Stimulated activated CD8-positive, alpha-beta memory T cell treated with anti-CD3 and anti-CD28 coated beads, Interleukin-12 subunit alpha, Interleukin-12 subunit beta, amount 100 ng/mL, for 1 hour (primary cell): ENCODE measurements around the gene KRTAP10-10.
"Not testable (repeated sequence)": the region's sequence is repeated elsewhere in the genome, so short reads cannot be mapped to it uniquely, and the experiment has no call there.

ENCODE experiments used
- DNase-seq: peaks from one replicate; pipeline ENCODE4 v3.0.0-alpha.2; 2020; ENCODE audit warnings: low read depth

Gene KRTAP10-10

GRCh38 chr21:44626262-44626661 is 10.9 kb upstream of the KRTAP10-10 start:
- no peak for DNase-seq

GRCh38 chr21:44626673-44627143 is 10.4 kb upstream of the KRTAP10-10 start, which contains the start of gene KRTAP10-9:
Gene KRTAP10-9, plus strand, starts transcription at chr21:44627093. Its CDS starts 79 bp downstream, at chr21:44627172.
- DNase-seq: no peak

- DNase-seq: not testable (repeated sequence)
Observed at GRCh38 chr21:44627181-44627822, 9.9 kb upstream of the KRTAP10-10 start.

- DNase-seq: not testable (repeated sequence)
Observed at GRCh38 chr21:44627831-44628233, 9.3 kb upstream of the KRTAP10-10 start.

- no peak for DNase-seq
Observed at GRCh38 chr21:44628707-44629391, 8.3 kb upstream of the KRTAP10-10 start.

GRCh38 chr21:44630440-44630839 is 6.7 kb upstream of the KRTAP10-10 start:
- no peak for DNase-seq

GRCh38 chr21:44632067-44632466 is 5.1 kb upstream of the KRTAP10-10 start:
- DNase-seq: no peak

- no peak for DNase-seq
Observed at GRCh38 chr21:44636209-44637017, 743 bp upstream of the KRTAP10-10 start.

- DNase-seq: not testable (repeated sequence)
Observed at GRCh38 chr21:44637851-44638348, 744 bp downstream of the KRTAP10-10 start.

- DNase-seq: not testable (repeated sequence)
Observed at GRCh38 chr21:44638506-44639330, 1.6 kb downstream of the KRTAP10-10 start.

GRCh38 chr21:44639331-44639655 is 2.1 kb downstream of the KRTAP10-10 start:
- no peak for DNase-seq

- no peak for DNase-seq
Observed at GRCh38 chr21:44640761-44641160, 3.6 kb downstream of the KRTAP10-10 start.

- no peak for DNase-seq
Observed at GRCh38 chr21:44643741-44644310, 6.7 kb downstream of the KRTAP10-10 start.

- DNase-seq: no peak
Observed at GRCh38 chr21:44644878-44645277, 7.7 kb downstream of the KRTAP10-10 start.

GRCh38 chr21:44646366-44647221 is 9.4 kb downstream of the KRTAP10-10 start, which contains the start of gene KRTAP10-11:
Gene KRTAP10-11, plus strand, starts transcription at chr21:44646414. Its CDS starts 45 bp downstream, at chr21:44646459.
- DNase-seq: not testable (repeated sequence)

GRCh38 chr21:44647222-44647552 is 10.0 kb downstream of the KRTAP10-10 start:
- no peak for DNase-seq

GRCh38 chr21:44648557-44649311 is 11.6 kb downstream of the KRTAP10-10 start:
- DNase-seq: no peak

GRCh38 chr21:44649521-44650100 is 12.5 kb downstream of the KRTAP10-10 start:
- no peak for DNase-seq
